Subcutaneous abdominal adipose tissue (tissue), 5 donors: ENCODE data around the gene VCX2.
"Not testable (repeated sequence)": the region's sequence is repeated elsewhere in the genome, so short reads cannot be mapped to it uniquely, and the experiment has no call there.

Source experiments
- H3K27ac ChIP-seq: one replicate; pipeline ENCODE4 v1.7.0; 2013; ENCODE audit warnings: low read depth, mild to moderate bottlenecking, inconsistent platforms, low read length, moderate library complexity
- H3K27me3 ChIP-seq, 5 donors: one replicate each; pipeline ENCODE4 v1.7.0; 2013; ENCODE audit warnings: low read length in 5 of 5, inconsistent platforms in 1 of 5; ENCODE audit not compliant: control insufficient read depth in 5 of 5, insufficient read depth in 4 of 5
- H3K36me3 ChIP-seq, 5 donors: one replicate each; pipeline ENCODE4 v1.7.0; 2013; ENCODE audit warnings: low read length in 5 of 5; ENCODE audit not compliant: control insufficient read depth in 5 of 5, insufficient read depth in 5 of 5
- H3K4me1 ChIP-seq, 5 donors: one replicate each; pipeline ENCODE4 v1.7.0; 2013; ENCODE audit warnings: low read length in 5 of 5, mild to moderate bottlenecking in 3 of 5, moderate library complexity in 1 of 5; ENCODE audit not compliant: control insufficient read depth in 5 of 5, insufficient read depth in 5 of 5
- H3K4me3 ChIP-seq, 5 donors: one replicate each; pipeline ENCODE4 v1.7.0; 2013; ENCODE audit warnings: low read length in 5 of 5, low read depth in 1 of 5
- H3K9ac ChIP-seq, 5 donors: one replicate each; pipeline ENCODE4 v1.7.0; 2013; ENCODE audit warnings: low read length in 5 of 5, mild to moderate bottlenecking in 4 of 5, moderate library complexity in 3 of 5
- H3K9me3 ChIP-seq, 5 donors: one replicate each; pipeline ENCODE4 v1.7.0; 2013; ENCODE audit warnings: low read length in 5 of 5; ENCODE audit not compliant: control insufficient read depth in 5 of 5
- donor health status: healthy.
- donor health status: healthy.
- donor health status: healthy.
- donor health status: healthy.
- donor health status: healthy.

VCX2 gene

DNA sequence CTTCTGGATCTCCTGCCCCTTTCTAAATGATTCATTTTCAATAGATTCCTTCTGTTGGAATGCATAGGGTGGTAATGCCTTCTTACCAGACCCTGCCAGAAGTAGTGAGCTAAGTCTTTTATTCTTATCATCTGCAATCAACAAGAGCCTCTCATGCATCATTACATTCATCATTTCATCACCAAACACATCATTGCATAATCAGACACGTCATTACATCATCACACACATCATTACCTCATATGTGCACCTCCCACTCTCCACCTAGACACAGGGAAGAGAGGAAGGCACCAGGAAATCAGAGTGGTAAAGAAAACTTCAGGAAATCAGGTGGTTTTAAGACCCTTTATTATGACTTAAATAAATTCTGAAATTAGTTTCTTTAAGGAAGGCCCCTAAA is 45.0 kb downstream of the VCX2 start:
- Histone ChIP-seq H3K27me3 (no peaks in the 10 kb centered on the region), H3K36me3 (no peaks in the 10 kb centered on the region), H3K4me1 (no peaks in the 10 kb centered on the region), H3K4me3 (no peak overlapping the region), H3K9ac (no peak overlapping the region), H3K9me3 (peaks cover 0 to 4% (median 0%) of the 10 kb centered on the region in 5 donors), H3K27ac (no peak overlapping the region)

DNA sequence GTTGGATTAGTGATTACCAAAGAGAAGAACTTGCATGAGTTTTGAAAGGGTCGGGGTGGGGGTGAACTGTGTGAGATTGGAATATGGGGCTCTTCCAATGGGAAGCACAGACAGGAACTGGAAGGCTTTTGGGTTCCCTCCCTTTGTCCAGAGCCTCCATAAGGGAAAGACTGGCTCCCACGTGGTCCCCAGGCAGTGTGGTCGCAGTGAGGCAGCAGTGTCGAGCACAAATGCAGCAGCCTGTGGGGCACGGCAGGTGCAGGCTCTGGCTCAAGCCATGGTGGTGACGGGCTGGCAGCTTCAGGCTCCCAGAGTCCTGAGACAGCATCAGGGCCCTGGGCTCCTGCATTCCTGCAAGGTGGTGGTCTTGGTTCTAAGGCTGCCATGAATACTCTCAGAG is 45.5 kb downstream of the VCX2 start:
- H3K9ac ChIP-seq = no peak overlapping the region
- H3K4me1 ChIP-seq = no peaks in the 10 kb centered on the region
- H3K36me3 ChIP-seq = no peaks in the 10 kb centered on the region
- no peaks in the 10 kb centered on the region for H3K27me3 ChIP-seq
- no peak overlapping the region for H3K4me3 ChIP-seq
- no peak overlapping the region for H3K27ac ChIP-seq
- H3K9me3 ChIP-seq = peaks cover 0 to 4% (median 0%) of the 10 kb centered on the region in 5 donors

DNA sequence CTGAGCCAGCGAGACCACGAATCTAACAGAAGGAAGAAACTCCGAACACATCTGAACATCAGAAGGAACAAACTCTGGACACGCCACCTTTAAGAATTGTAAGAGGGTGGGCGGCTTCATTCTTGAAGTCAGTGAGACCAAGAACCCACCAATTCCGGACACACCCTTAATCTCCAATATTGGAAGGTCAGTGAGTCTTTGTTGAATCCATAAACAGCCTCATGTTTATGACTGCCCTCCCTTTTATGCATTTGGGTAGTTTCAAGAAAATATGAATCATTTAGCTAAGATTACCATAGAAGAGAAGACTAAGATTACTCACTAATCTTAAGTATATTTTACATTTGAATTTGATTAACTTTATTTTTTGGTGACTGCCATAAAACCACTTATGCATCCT is 48.5 kb downstream of the VCX2 start:
- Histone ChIP-seq H3K9ac (no peak overlapping the region), H3K4me1 (no peaks in the 10 kb centered on the region), H3K4me3 (no peak overlapping the region), H3K27me3 (no peaks in the 10 kb centered on the region), H3K27ac (no peak overlapping the region), H3K36me3 (no peaks in the 10 kb centered on the region), H3K9me3 (peaks cover 0 to 11% (median 6%) of the 10 kb centered on the region in 5 donors)

GRCh38 chrX:8121391-8121790 is 49.7 kb downstream of the VCX2 start:
- not testable (repeated sequence) for H3K27ac ChIP-seq, H3K4me3 ChIP-seq, H3K4me1 ChIP-seq, H3K36me3 ChIP-seq, H3K9ac ChIP-seq, H3K27me3 ChIP-seq
- H3K9me3 ChIP-seq = peaks cover 0 to 11% (median 6%) of the 10 kb centered on the region in 5 donors
